Loucy (cell line): Measurements from ENCODE around the gene CEP128.

Experiments used
- H2AFZ ChIP-seq: fragments of 200-600 bp; sonication (generic); 2 replicates; pipeline ENCODE4 v1.6.0; 2016; ENCODE audit warnings: antibody characterized with exemption, mild to moderate bottlenecking, low read length, moderate library complexity
- H3F3A ChIP-seq: fragments of 200-600 bp; 2 replicates; pipeline ENCODE4 v1.6.0; 2016; ENCODE audit warnings: antibody characterized with exemption, low read depth, mild to moderate bottlenecking
- H3K27me3 ChIP-seq: fragments of 200-600 bp; sonication (generic); 2 replicates; pipeline ENCODE4 v1.6.1; 2014; ENCODE audit warnings: low read length, mild to moderate bottlenecking; ENCODE audit not compliant: insufficient read depth, poor library complexity, severe bottlenecking
- H3K36me3 ChIP-seq: fragments of 200-600 bp; sonication (generic); 2 replicates; pipeline ENCODE4 v1.6.1; 2016; ENCODE audit warnings: low read length; ENCODE audit not compliant: insufficient read depth
- H3K4me1 ChIP-seq: fragments of 200-600 bp; sonication (generic); 2 replicates; pipeline ENCODE4 v1.5.1; 2014; ENCODE audit warnings: low read length, mild to moderate bottlenecking; ENCODE audit not compliant: insufficient read depth, poor library complexity, severe bottlenecking
- H3K4me2 ChIP-seq: fragments of 200-600 bp; sonication (generic); 2 replicates; pipeline ENCODE4 v1.6.0; 2014; ENCODE audit warnings: antibody characterized with exemption, low read length, low read depth, mild to moderate bottlenecking; ENCODE audit not compliant: poor library complexity, severe bottlenecking
- H3K4me3 ChIP-seq: fragments of 200-600 bp; sonication (generic); 2 replicates; pipeline ENCODE4 v1.5.1; 2014; ENCODE audit warnings: low read length, mild to moderate bottlenecking, mixed read lengths; ENCODE audit not compliant: poor library complexity, severe bottlenecking
- H3K79me2 ChIP-seq: fragments of 200-600 bp; sonication (generic); 2 replicates; pipeline ENCODE4 v1.6.1; 2014; ENCODE audit warnings: low read length; ENCODE audit not compliant: insufficient read depth
- H3K9ac ChIP-seq: fragments of 200-600 bp; sonication (generic); 2 replicates; pipeline ENCODE4 v1.6.0; 2014; ENCODE audit warnings: mild to moderate bottlenecking, low read depth, low read length, moderate library complexity; ENCODE audit not compliant: poor library complexity, severe bottlenecking
- H3K9me2 ChIP-seq: fragments of 200-600 bp; sonication (generic); replicated peaks from 2 replicates; pipeline ENCODE4 v1.6.1; 2016; ENCODE audit warnings: low read depth, low read length, mixed read lengths
- H3K9me3 ChIP-seq: fragments of 200-600 bp; sonication (generic); 2 replicates; pipeline ENCODE4 v1.6.1; 2014; ENCODE audit warnings: mild to moderate bottlenecking, antibody characterized with exemption, low read length, low read depth; ENCODE audit not compliant: insufficient read depth
- H4K20me1 ChIP-seq: fragments of 200-600 bp; sonication (generic); 2 replicates; pipeline ENCODE4 v1.6.0; 2014; ENCODE audit warnings: antibody characterized with exemption, low read length, mild to moderate bottlenecking; ENCODE audit not compliant: insufficient read depth, poor library complexity, severe bottlenecking
- CTCF ChIP-seq: fragments of 200-600 bp; sonication (generic); conservative IDR thresholded peaks from 2 replicates; pipeline ENCODE4 v1.5.1; 2014; ENCODE audit warnings: mild to moderate bottlenecking, antibody characterized with exemption, low read length
- EZH2phosphoT487 ChIP-seq: fragments of 200-600 bp; IDR thresholded peaks from 2 replicates; pipeline ENCODE4 v1.6.1; 2018; ENCODE audit warnings: antibody characterized with exemption, mild to moderate bottlenecking, moderate library complexity, borderline replicate concordance

Gene CEP128

GRCh38 chr14:80496090-80496489 lies 445.4 kb downstream of the CEP128 start:
- Histone ChIP-seq H3K4me2 (no peak overlapping the region), H3K79me2 (no peaks in the 10 kb centered on the region), H3K36me3 (no peaks in the 10 kb centered on the region), H3K4me3 (no peak overlapping the region), H3F3A (no peaks in the 10 kb centered on the region), H3K4me1 (peaks cover 26% of the 10 kb centered on the region), H3K9ac (no peak overlapping the region), H3K27me3 (no peaks in the 10 kb centered on the region), H4K20me1 (no peaks in the 10 kb centered on the region), H3K9me3 (no peaks in the 10 kb centered on the region), H3K9me2 (no peaks in the 10 kb centered on the region), H2AFZ (no peak overlapping the region)
- TF ChIP-seq CTCF, result no peak
- no peak for TF ChIP-seq EZH2phosphoT487

GRCh38 chr14:80494769-80495168 lies 446.8 kb downstream of the CEP128 start:
- peaks cover 38% of the 10 kb centered on the region for H3K4me1 ChIP-seq
- no peaks in the 10 kb centered on the region for H3K27me3 ChIP-seq
- no peaks in the 10 kb centered on the region for H3K9me3 ChIP-seq
- no peaks in the 10 kb centered on the region for H4K20me1 ChIP-seq
- H3K4me3 ChIP-seq, result no peak overlapping the region
- H3F3A ChIP-seq, result no peaks in the 10 kb centered on the region
- TF ChIP-seq EZH2phosphoT487 (no peak), CTCF (no peak)
- no peak overlapping the region for H2AFZ ChIP-seq
- no peaks in the 10 kb centered on the region for H3K79me2 ChIP-seq
- no peak overlapping the region for H3K9ac ChIP-seq
- no peaks in the 10 kb centered on the region for H3K36me3 ChIP-seq
- no peaks in the 10 kb centered on the region for H3K9me2 ChIP-seq
- no peak overlapping the region for H3K4me2 ChIP-seq

- Histone ChIP-seq H3K4me3 (no peak overlapping the region), H4K20me1 (no peaks in the 10 kb centered on the region), H3K9me3 (no peaks in the 10 kb centered on the region), H3K79me2 (no peaks in the 10 kb centered on the region), H2AFZ (0 out of 2 replicates have a peak overlapping the region, but pooled peaks have one; percentile 50), H3F3A (no peaks in the 10 kb centered on the region), H3K27me3 (no peaks in the 10 kb centered on the region), H3K4me1 (peaks cover 38% of the 10 kb centered on the region), H3K4me2 (peak overlapping the region; percentile 36), H3K9me2 (no peaks in the 10 kb centered on the region), H3K36me3 (no peaks in the 10 kb centered on the region), H3K9ac (no peak overlapping the region)
- TF ChIP-seq EZH2phosphoT487, result no peak
- no peak for TF ChIP-seq CTCF
Measured at GRCh38 chr14:80493620-80494019, 447.9 kb downstream of the CEP128 start.
